HG02798 (cell line): ENCODE data around the gene C1QTNF7.

Experiments used
- ATAC-seq: cut with Tn5 transposase; IDR thresholded peaks from one replicate; pipeline ENCODE4 v1.9.1; 2021; ENCODE audit warnings: mild to moderate bottlenecking; ENCODE audit not compliant: unreplicated experiment, poor library complexity

Gene C1QTNF7

DNA sequence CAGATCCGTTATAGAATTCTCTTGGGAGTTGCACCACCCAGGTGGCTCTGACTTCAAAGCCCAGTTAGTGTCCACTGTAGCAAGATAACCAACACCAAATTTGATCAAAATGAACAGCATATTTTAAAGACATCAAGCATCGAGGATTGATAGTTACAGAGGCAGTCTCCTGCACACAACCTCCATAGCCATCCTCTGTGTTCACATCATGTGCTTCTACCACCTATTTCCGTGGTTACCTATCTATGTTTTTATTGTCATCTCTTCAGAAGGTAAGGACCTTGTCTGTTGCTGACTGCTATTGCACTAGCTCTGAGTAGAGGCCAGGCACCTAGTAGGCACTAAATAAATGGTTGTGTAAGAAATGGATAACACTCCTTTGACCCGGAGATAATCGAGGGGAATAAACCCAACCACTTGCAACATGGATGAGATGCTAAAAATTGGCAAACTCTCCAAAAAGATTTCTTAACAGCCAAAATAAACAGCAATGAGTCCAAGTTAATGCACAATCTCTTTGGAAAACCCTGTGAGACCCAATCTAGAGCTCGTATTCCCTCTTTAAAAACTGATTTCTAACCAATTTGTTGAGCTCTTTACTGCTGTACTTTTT lies 14.7 kb upstream of the C1QTNF7 start:
- ATAC-seq: no peak

DNA sequence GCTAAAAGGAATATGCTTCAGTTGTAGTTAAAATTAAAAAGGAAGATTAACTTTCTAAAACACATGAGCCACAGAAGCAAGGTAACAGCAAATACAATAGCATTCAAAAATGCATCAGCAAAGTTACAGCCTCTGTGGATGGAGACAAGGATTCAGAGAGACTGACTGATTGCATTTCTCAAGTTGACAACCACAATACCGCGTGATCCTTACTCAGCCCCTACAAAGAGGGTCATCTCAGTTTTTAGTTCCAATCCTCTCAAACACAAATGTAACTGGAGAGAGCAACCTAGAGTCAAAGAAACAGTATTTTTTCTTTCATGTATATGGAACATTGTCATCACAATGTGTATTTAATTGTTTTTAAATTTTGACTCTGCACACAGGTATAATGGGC lies 14.2 kb upstream of the C1QTNF7 start:
- no peak for ATAC-seq

DNA sequence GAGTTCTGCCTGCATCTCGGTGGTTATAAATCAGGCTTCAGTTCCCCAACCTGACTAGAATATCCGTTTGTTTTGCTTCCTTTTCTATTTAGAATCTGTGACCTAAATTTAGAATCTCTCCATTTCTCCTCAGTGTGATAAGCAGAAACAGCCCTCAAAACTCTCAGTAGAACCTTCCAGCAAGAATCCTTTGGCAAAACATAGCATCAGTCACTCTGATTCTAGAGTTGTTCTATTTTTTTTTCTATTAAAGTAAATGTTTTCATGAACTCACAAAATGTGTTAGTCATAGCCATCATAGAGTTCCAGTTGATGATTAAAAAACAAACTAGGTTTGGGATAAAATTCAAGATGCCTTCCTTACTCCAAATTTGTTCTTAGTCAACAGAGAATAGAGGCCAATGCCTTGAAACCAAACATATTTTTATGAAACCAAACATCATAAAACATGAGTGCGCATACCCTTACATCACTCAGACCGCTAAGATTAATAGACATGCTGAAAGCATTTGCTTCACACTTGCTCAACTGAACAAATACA lies 13.2 kb upstream of the C1QTNF7 start:
- ATAC-seq: no peak

DNA sequence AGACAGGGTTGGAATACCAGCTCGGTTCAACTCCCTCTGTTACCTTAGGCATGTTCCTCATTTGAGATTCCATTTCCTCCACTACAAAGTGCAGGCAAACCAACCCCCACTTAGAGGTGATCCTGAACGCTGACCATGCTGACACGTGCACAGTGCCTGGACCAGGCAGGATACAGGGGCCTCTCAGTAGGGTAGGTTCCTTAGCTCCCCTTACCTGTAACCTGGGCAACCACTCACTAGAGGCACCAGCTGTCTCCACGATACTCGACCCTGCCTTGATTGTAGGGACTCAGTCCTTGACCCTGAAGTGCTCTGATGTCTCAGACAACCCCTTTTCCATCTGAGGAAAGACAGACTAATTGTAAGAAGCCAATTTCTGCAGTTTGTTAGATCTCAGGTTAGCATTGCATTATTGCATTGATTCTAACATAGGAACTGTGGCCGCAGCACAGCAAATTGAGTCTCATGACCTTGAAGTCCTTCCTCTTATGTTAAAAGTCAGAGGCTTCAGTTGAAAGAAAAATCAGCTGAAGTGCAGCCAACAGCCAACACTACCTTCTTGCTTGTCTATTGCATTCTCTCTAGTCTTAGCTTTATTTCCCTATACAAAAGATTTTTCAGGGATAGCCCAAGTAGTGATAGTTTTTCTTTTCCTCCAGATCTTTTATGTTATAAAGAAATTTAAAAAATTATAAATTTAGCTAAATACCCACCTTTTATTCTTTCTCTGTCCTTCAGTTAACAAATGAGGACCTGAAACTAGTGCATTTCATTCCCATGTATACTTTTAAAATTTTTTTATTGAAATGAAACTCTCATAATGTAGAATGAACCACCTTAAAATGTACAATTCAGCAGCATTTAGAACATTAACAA lies 11.2 kb upstream of the C1QTNF7 start:
- no peak for ATAC-seq

GRCh38 chr4:15417233-15417660 lies 10.6 kb upstream of the C1QTNF7 start:
- no peak for ATAC-seq

- no peak for ATAC-seq
These were observed 8.9 kb upstream of the C1QTNF7 start for GRCh38 chr4:15418956-15419355.

DNA sequence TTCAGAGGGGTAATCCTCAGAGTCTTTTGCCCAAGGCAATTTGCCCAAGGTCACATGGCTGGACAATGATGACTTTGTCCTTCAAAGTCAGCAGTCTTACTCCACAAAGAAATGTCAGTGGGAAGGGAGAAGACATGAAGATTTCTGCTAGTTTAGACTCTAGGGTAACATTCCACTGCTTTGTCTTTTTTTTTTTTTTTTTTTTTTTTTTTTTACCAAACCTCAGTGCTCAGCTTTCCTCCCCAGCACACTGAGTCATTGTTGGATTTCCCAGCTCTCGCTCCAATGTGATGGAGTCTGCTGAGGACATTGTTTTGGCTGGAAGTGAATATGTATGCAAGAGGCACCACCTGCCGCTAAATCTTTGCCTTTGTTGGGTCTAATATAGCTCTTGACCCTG lies 7.2 kb upstream of the C1QTNF7 start:
- no peak for ATAC-seq

DNA sequence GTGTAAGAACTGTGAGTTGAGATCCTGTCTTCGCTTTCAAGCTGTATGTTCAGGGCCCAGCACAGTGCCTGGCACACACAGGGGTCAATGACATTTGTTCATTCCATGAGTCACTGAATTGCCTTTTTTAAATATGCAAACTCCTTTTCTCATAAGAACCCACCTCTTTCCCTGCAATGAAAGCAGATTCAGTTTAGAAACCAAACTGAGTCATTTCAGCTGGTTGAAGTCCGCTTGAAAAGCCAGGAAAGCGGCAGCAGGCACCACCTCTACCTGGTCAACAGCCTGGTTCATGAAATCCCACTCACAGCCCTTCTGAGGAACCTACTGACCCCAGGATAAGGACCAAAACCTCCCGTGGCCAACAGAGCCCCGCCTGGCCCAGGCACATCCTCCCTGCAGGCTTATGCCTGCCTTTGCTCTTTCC lies 4.5 kb upstream of the C1QTNF7 start:
- ATAC-seq: no peak

- ATAC-seq: no peak
These were observed 2.3 kb upstream of the C1QTNF7 start for GRCh38 chr4:15425520-15425919.

- ATAC-seq: no peak
These were observed 672 bp upstream of the C1QTNF7 start for GRCh38 chr4:15427161-15427560.

- ATAC-seq: no peak
These were observed 778 bp downstream of the C1QTNF7 start for GRCh38 chr4:15428611-15429010.

- no peak for ATAC-seq
These were observed 6.3 kb downstream of the C1QTNF7 start for GRCh38 chr4:15434091-15434490.

DNA sequence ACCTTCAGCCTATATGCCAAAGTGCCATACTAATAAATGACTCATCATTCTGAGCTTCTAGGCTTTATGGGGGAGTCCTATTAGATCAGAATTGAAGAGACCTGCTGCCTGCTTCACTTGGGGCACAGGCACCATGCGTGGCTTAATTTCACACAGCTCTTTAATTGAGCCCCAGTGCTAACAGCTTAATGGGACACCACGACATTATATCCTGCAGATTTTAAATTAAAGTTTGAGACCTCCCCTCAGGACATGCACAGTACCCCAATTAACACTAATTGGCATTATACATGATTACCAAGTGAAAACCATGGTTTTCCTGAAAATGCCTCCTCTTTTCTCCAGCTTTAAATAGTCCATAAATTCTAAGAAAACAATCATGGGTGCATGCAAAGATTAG lies 6.8 kb downstream of the C1QTNF7 start:
- ATAC-seq: no peak

GRCh38 chr4:15436513-15436912 lies 8.7 kb downstream of the C1QTNF7 start:
- ATAC-seq: no peak

GRCh38 chr4:15438939-15439524 lies 11.2 kb downstream of the C1QTNF7 start:
- no peak for ATAC-seq

DNA sequence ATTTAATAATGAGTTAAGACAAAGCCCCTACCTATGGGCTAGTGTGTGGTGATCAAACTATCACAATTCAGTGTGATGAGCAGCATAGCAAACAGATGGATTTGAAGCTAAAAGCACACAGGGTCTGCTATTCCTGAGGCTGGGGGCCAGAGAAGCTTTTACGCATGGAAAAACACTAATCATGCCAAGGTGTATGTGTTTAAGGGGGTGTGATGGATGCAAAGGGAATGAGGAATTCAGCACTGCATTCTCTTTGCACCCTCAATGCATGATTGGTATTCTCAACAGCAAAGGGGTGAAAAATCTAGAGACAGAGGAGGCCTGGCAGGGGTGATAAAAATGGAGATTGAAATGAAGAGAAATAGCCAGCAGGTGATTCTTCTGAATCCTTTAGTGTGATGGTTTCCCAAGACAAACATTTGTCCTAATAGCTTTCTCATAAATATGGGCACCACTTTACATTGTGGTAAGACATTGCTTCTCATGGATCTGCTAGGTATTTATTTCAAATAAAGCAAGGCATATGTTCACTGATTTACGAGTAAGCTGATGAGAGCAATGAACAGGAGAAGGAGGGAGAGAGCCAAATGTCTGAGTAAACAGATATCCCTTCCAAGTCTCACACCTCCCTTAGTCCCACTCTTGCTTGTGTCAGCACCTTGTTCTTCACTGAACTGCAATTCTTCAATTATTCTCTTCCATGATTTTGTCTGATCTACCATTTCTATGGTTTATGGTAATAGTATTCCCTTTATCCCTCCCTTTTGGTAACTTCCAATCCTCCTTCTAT lies 15.7 kb downstream of the C1QTNF7 start:
- no peak for ATAC-seq

GRCh38 chr4:15444276-15444675 lies 16.4 kb downstream of the C1QTNF7 start:
- ATAC-seq: no peak

- no peak for ATAC-seq
These were observed 17.2 kb downstream of the C1QTNF7 start for GRCh38 chr4:15444879-15445547.

- no peak for ATAC-seq
These were observed 23.5 kb downstream of the C1QTNF7 start for GRCh38 chr4:15451181-15451865.
